GM12864 (cell line): ENCODE measurements around the gene LRTM2.

ENCODE experiments used
- DNase-seq: peaks from one replicate; pipeline ENCODE4 v3.0.0-alpha.2; 2011; ENCODE audit warnings: low read depth
- H3K4me3 ChIP-seq: 2 replicates; pipeline ENCODE4 v1.5.1; 2011; ENCODE audit warnings: mild to moderate bottlenecking, low read depth, low read length, control low read depth
- TF ChIP-seq, protein P1 (sequence below): IDR thresholded peaks from 2 replicates; pipeline ENCODE4 v1.5.1; 2011; ENCODE audit warnings: low read depth, mild to moderate bottlenecking, moderate library complexity, low read length, control low read depth, inconsistent platforms; ENCODE audit errors: missing control alignments

Gene LRTM2

DNA sequence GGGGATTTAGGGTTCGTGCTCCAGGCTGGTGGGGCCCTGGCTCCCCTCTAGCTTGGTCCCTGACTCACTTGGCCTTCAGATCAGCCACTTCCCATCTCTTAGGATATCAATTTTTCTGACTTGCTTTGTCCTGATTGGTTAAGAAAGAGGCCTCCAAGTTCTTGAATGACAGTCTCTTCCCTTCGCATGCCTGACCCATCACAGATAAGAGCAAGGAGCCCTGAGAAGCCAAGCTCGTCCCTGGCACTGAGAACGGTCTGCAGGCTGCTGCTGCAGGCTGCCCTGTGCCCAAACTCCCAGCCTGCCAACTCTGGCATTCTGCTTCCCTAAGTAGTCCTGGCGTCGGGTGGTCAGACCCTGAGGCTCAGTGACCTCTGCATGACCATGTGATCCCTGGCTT lies 794 bp upstream of the LRTM2 start:
- TF ChIP-seq, protein P1, sequence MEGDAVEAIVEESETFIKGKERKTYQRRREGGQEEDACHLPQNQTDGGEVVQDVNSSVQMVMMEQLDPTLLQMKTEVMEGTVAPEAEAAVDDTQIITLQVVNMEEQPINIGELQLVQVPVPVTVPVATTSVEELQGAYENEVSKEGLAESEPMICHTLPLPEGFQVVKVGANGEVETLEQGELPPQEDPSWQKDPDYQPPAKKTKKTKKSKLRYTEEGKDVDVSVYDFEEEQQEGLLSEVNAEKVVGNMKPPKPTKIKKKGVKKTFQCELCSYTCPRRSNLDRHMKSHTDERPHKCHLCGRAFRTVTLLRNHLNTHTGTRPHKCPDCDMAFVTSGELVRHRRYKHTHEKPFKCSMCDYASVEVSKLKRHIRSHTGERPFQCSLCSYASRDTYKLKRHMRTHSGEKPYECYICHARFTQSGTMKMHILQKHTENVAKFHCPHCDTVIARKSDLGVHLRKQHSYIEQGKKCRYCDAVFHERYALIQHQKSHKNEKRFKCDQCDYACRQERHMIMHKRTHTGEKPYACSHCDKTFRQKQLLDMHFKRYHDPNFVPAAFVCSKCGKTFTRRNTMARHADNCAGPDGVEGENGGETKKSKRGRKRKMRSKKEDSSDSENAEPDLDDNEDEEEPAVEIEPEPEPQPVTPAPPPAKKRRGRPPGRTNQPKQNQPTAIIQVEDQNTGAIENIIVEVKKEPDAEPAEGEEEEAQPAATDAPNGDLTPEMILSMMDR, result no peak
- no peak for DNase-seq
- H3K4me3 ChIP-seq, result no peak overlapping the region

DNA sequence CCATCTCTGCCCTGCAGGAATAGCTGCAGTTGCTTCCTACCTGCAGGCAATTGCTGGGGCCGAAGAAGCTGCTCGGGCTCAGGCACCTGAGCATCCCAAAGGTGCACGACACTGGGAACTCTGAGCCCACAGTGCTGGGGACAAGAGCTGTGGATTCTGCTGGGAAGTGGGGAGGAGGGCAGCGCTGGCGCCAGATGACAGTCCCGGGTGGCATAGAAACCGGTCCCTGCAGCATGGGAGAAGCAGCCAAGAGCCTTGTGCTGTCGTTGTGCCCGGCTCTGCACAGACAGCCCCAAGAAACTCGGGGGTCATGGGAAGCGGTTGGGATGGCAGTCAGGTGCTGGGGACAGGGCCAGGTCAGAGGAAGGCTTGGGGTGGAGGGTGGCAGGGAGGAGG lies 529 bp downstream of the LRTM2 start:
- no peak overlapping the region for H3K4me3 ChIP-seq
- TF ChIP-seq, protein P1, result no peak
- DNase-seq, result no peak

DNA sequence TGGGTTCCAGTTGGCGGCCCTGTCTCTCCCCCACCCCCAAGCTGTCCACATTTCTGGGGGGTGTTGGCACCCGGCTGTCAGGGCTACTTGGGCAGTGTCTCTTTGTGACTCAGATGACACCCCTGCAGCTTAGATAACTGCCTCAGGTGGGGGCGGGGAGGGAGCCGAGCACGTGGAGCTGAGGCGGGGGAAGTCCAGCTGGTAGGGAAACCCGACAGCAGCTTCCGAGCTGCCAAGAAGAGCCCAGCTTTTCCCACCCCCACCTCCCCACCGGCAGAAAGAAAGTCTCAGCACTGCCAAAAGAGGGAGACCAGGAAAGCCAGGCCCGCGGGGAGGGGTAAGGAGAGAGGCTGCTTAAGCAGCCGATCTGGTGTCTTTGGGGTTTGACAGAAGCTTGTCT lies 1.4 kb downstream of the LRTM2 start:
- no peak overlapping the region for H3K4me3 ChIP-seq
- TF ChIP-seq, protein P1, result no peak
- no peak for DNase-seq

DNA sequence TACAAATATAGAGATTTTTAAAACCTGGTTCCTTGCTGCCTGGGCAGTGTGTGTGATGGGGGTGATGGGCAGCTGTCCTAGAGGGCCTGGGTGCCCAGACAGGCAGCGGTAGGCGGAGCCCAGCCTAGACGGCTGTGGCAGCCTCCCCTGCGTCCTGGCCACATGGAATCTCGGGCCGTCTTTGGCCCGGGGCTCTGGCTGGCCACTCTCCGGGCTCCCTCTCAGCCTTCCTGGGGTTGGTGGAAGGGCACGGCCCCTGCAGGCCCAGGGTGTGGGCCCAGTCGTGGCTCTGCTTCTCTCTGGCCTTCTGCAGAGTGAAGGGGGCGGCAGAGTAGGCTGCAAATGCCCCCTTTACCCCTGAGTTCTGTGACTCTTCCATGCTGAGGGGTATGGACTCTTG lies 2.3 kb downstream of the LRTM2 start:
- no peak for DNase-seq
- no peak overlapping the region for H3K4me3 ChIP-seq
- TF ChIP-seq, protein P1, result no peak

DNA sequence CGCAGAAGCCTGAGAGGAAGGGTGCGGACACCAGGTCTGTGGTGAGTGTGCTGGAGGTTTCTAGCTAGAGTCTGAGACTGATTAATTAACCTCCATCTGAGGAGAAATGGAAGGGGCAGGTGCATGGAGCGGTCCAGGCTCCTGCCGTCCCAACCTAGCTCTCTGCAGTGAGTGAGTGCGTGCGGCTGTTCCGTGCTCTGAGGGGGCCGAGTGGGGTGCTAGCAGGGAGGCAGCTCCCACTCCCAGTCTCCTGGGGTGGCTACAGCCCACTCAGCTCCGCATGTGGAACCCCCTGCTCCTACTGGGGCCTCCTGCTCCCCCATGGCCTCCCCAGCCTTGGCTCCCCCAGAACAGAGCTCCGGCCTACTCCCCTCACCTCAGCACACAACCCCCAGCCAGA lies 2.9 kb downstream of the LRTM2 start:
- TF ChIP-seq, protein P1, result no peak
- H3K4me3 ChIP-seq, result no peak overlapping the region
- no peak for DNase-seq

DNA sequence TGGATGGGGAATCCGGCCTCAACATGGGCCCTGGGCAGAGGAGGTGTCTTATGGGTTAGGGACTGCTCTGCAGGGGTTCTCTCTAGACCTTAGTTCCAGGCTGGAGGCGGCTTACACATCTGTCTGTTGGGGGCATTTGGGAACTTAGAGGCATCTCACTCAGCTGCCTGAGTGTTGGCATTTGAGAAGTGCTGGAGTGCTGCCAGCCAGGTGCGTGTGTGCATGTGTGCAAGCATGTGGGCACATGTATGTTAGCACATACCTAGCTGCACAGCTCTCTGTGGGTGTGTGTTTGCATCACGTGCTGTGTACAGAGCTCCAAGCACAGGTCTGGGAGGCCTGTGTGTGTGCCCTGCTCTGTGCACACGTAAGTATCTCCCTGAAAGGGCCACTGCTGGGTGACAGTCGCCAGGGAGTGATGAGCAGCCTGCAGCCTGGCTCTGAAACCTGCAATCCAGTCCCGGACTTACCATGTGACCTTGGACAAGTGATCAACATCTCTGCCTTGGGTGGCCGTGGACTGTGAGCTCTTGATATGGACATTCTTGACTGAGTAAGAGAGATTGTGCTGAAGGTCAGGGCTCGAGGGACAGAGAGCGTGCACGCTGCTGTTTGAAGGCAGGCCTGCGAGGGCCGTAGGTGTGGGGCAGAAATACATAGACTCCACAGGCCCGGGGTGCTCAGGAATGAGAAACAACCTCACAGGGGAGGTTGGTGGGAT lies 5.2 kb downstream of the LRTM2 start:
- DNase-seq, result no peak
- H3K4me3 ChIP-seq, result no peak overlapping the region
- TF ChIP-seq, protein P1, result no peak

DNA sequence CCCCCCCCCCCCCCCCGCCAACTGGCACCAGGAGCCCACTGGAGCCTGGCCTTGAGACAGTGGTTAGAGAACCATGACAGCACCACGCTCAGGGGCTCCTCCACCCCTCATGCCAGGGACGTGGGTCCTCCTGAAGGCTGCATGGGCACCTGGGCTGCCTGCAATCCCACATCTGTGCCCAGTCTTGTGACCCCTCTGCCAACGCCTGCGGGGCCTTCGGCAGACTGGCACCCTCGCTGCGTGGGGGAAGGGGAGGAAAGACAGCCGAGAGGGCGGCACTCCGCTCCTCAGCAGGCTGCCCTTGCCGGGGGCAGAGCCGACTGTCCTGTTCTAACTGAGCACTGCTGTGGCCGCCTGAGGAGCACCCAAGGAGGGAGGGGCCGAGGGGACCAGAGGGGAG lies 6.0 kb downstream of the LRTM2 start:
- no peak for DNase-seq
- TF ChIP-seq, protein P1, result no peak
- no peak overlapping the region for H3K4me3 ChIP-seq
